A549 (cell line): ENCODE measurements around the gene ANKRD17. TPM values are rescaled to one million over a fixed set of nuclear protein-coding genes. Genes with fewer than 3 reads are reported as not detected.

Experiments
- ATAC-seq, 2 experiments: fragments of 200-7000 bp in 1 of 2; fragments of >200 bp in 1 of 2; cut with Nextera tagmentation in 1 of 2; cut with Tn5 transposase in 1 of 2; 3 replicates each; pipeline versions ENCODE4 v1.8.0 to v1.9.1; 2018 to 2020; ENCODE audit warnings: mild to moderate bottlenecking in 1 of 2, moderate library complexity in 1 of 2
- CTCF ChIA-PET: fragments of 300-600 bp; sonication (Branson Sonifier 250); formaldehyde crosslinking; extraction: SDS; loops from one replicate; lab custom pipeline; 2021; ENCODE audit warnings: antibody characterized with exemption, inconsistent platforms; lab: Yijun Ruan, JAX
- POLR2A ChIA-PET: fragments of 350-600 bp; formaldehyde crosslinking; extraction: SDS; loops from one replicate; lab custom pipeline; 2021; ENCODE audit warnings: antibody characterized with exemption, inconsistent platforms; lab: Yijun Ruan, JAX
- DNase-seq, 2 experiments: peaks; one replicate each; pipeline versions ENCODE4 v3.0.0 to v3.0.0-alpha.2; 2011 to 2016; ENCODE audit warnings: low read depth in 1 of 2, low spot score in 1 of 2
- FAIRE-seq: peaks from 2 replicates; lab custom pipeline; 2011; peaks lifted over from hg19 to GRCh38; lab: Jason Lieb, UNC
- H3K27ac ChIP-seq, 2 experiments: fragments of >200 bp; sonication (Bioruptor Twin); formaldehyde crosslinking; 3 replicates each; pipeline ENCODE4 v1.5.1; 2016 to 2017
- H3K4me1 ChIP-seq: fragments of >200 bp; sonication (Bioruptor Twin); formaldehyde crosslinking; 3 replicates; pipeline ENCODE4 v1.6.1; 2016
- H3K4me2 ChIP-seq: fragments of >200 bp; sonication (Bioruptor Twin); formaldehyde crosslinking; 3 replicates; pipeline ENCODE4 v1.6.1; 2016
- H3K4me3 ChIP-seq: fragments of >200 bp; sonication (Bioruptor Twin); formaldehyde crosslinking; 3 replicates; pipeline ENCODE4 v1.5.1; 2016
- H3K9me3 ChIP-seq: fragments of >200 bp; sonication (Bioruptor Twin); formaldehyde crosslinking; 3 replicates; pipeline ENCODE4 v1.6.1; 2016
- CEBPB ChIP-seq, 2 experiments: fragments of >200 bp in 1 of 2; sonication (Bioruptor Twin) in 1 of 2; formaldehyde crosslinking in 1 of 2; IDR thresholded peaks; 2 replicates each; pipeline ENCODE4 v1.6.1; 2012 to 2016
- CHD2 ChIP-seq: fragments of 150-350 bp; IDR thresholded peaks from 2 replicates; pipeline ENCODE4 v1.6.1; 2014; ENCODE audit warnings: low read length; ENCODE audit not compliant: partially characterized antibody
- EHF ChIP-seq: fragments of 250-450 bp; sonication (Bioruptor Pico); IDR thresholded peaks from 2 replicates; pipeline ENCODE4 v1.5.0; 2020; ENCODE audit warnings: mild to moderate bottlenecking
- EP300 ChIP-seq, 2 experiments: fragments of >200 bp; sonication (Bioruptor Twin); formaldehyde crosslinking; IDR thresholded peaks; 2 replicates in 1 of 2; 3 replicates in 1 of 2; pipeline ENCODE4 v1.6.1; 2016 to 2017
- FOSL2 ChIP-seq, 2 experiments: fragments of 450-650 bp in 1 of 2; fragments of >200 bp in 1 of 2; sonication (Bioruptor Twin) in 1 of 2; formaldehyde crosslinking; IDR thresholded peaks; 2 replicates each; pipeline versions ENCODE4 v1.5.0 to v1.6.1; 2016 to 2020; ENCODE audit warnings: mild to moderate bottlenecking in 1 of 2, moderate library complexity in 1 of 2
- GATA3 ChIP-seq: IDR thresholded peaks from 2 replicates; pipeline ENCODE4 v1.6.1; 2012; ENCODE audit warnings: borderline replicate concordance
- HOXB13 ChIP-seq: fragments of 250-450 bp; sonication (Bioruptor Pico); IDR thresholded peaks from 2 replicates; pipeline ENCODE4 v1.5.0; 2020; ENCODE audit warnings: low read depth, mild to moderate bottlenecking, moderate library complexity
- JUNB ChIP-seq: fragments of >200 bp; sonication (Bioruptor Twin); formaldehyde crosslinking; IDR thresholded peaks from 2 replicates; pipeline ENCODE4 v1.6.1; 2016
- KDM1A ChIP-seq: fragments of 200-600 bp; sonication (generic); IDR thresholded peaks from 2 replicates; pipeline ENCODE4 v1.6.1; 2016; ENCODE audit warnings: low read depth, mild to moderate bottlenecking
- MAFK ChIP-seq: fragments of 450-650 bp; IDR thresholded peaks from 2 replicates; pipeline ENCODE4 v1.6.1; 2014; ENCODE audit not compliant: partially characterized antibody
- NFE2L2 ChIP-seq: fragments of 150-350 bp; conservative IDR thresholded peaks from 2 replicates; pipeline ENCODE4 v1.6.1; 2014; ENCODE audit warnings: low read length
- NPAS2 ChIP-seq: fragments of 250-450 bp; sonication (Bioruptor Pico); IDR thresholded peaks from 2 replicates; pipeline ENCODE4 v1.8.0; 2022; ENCODE audit warnings: mild to moderate bottlenecking, moderate library complexity, borderline replicate concordance
- NR3C1 ChIP-seq: fragments of >200 bp; sonication (Bioruptor Twin); formaldehyde crosslinking; IDR thresholded peaks from 3 replicates; pipeline ENCODE4 v1.6.1; 2017
- RAD21 ChIP-seq, 2 experiments: fragments of >200 bp in 1 of 2; sonication (Bioruptor Twin) in 1 of 2; formaldehyde crosslinking in 1 of 2; IDR thresholded peaks in 1 of 2; conservative IDR thresholded peaks in 1 of 2; 2 replicates in 1 of 2; 3 replicates in 1 of 2; pipeline ENCODE4 v1.6.1; 2012 to 2018; ENCODE audit warnings: inconsistent platforms in 1 of 2
- RARB ChIP-seq: fragments of 250-450 bp; sonication (Bioruptor Pico); IDR thresholded peaks from 2 replicates; pipeline ENCODE4 v1.8.0; 2021; ENCODE audit warnings: mild to moderate bottlenecking, moderate library complexity
- RNF2 ChIP-seq: fragments of 200-600 bp; sonication (generic); IDR thresholded peaks from 2 replicates; pipeline ENCODE4 v1.6.1; 2016; ENCODE audit warnings: low read depth, mild to moderate bottlenecking, antibody characterized with exemption, moderate library complexity, borderline replicate concordance
- SMC3 ChIP-seq: fragments of >200 bp; sonication (Bioruptor Twin); formaldehyde crosslinking; IDR thresholded peaks from 3 replicates; pipeline ENCODE4 v1.6.1; 2018; ENCODE audit warnings: inconsistent platforms
- SREBF2 ChIP-seq: fragments of 450-650 bp; IDR thresholded peaks from 2 replicates; pipeline ENCODE4 v1.6.1; 2014; ENCODE audit warnings: mild to moderate bottlenecking, moderate library complexity
- TFCP2L1 ChIP-seq: fragments of 250-450 bp; sonication (Bioruptor Pico); IDR thresholded peaks from 2 replicates; pipeline ENCODE4 v1.5.0; 2021; ENCODE audit warnings: mild to moderate bottlenecking
- TP53 ChIP-seq: fragments of 250-450 bp; sonication (Bioruptor Pico); IDR thresholded peaks from 2 replicates; pipeline ENCODE4 v1.5.0; 2021; ENCODE audit warnings: mild to moderate bottlenecking, moderate library complexity
- ZFP36 ChIP-seq: fragments of 450-650 bp; IDR thresholded peaks from 2 replicates; pipeline ENCODE4 v1.6.1; 2014; ENCODE audit warnings: borderline replicate concordance; ENCODE audit not compliant: partially characterized antibody
- WGBS: methylation state at CpG from one replicate; pipeline ENCODE4 v1.1.6; 2017; ENCODE audit errors: missing lambda C conversion rate; 5-methylcytosine and 5-hydroxymethylcytosine counted together
- polyA plus RNA-seq, 4 experiments: library from polyadenylated mRNA; depleted of rRNA in 3 of 4; stranded (reverse); fragments of >200 nt; fragmentation: RNase III in 1 of 4; extraction: RNeasy Plus Mini Kit Qiagen cat#74134 plus additional on column Dnase treatment in 1 of 4; gene quantifications; 2 replicates in 3 of 4; 3 replicates in 1 of 4; pipeline ENCODE4 v1.2.3, GENCODE V29; 2011 to 2017
- TF ChIP-seq, protein P1 (sequence below): fragments of 250-450 bp; sonication (Bioruptor Pico); IDR thresholded peaks from 2 replicates; pipeline ENCODE4 v1.5.0; 2020; ENCODE audit warnings: low read depth, mild to moderate bottlenecking, moderate library complexity
- TF ChIP-seq, protein P2 (sequence below): fragments of 450-650 bp; IDR thresholded peaks from 2 replicates; pipeline ENCODE4 v1.6.1; 2014; ENCODE audit warnings: antibody characterized with exemption
- TF ChIP-seq, protein P3 (sequence below): IDR thresholded peaks from 2 replicates; pipeline ENCODE4 v1.6.1; 2012
- TF ChIP-seq, protein P4 (sequence below): fragments of 250-450 bp; sonication (Bioruptor Pico); IDR thresholded peaks from 2 replicates; pipeline ENCODE4 v1.5.0; 2021; ENCODE audit warnings: mild to moderate bottlenecking, moderate library complexity, borderline replicate concordance
- TF ChIP-seq, protein P5 (sequence below): fragments of >200 bp; sonication (Bioruptor Twin); formaldehyde crosslinking; IDR thresholded peaks from 2 replicates; pipeline ENCODE4 v1.6.1; 2016

Gene ANKRD17
- polyA plus RNA-seq, 2 of the 4 experiments (the other 2 are of a cell fraction): 18.1 to 43.5 TPM

DNA sequence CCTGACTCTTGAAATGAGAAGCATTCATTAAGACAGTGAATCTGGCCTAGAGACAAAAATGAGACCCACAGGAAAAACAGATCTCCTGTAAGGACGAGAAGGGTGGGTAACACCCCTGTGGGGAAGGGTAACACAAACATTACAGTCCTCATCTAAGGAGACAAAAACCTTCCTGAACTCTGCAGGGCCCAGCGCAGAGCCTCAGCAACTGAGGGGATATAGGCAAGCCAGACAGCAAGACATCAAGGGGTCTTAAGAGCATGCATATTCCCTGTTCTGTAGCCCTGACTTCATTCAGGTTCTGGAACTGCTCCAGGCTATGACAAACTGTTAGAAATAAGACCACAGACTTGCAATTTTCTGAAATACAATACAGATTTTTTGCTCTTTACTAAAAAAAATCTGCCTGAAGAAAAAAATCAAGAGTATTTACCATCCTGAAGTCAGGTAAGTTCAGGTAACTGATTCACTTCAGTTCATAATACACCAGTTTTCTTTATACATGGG, 204.6 kb downstream of the ANKRD17 start:
- 91% methylated on average over 2 of the region's 2 CpGs for WGBS
- TF ChIP-seq KDM1A: no peak
- TF ChIP-seq GATA3: no peak
- TF ChIP-seq HOXB13: no peak
- no peak for TF ChIP-seq ZFP36
- TF ChIP-seq RAD21 (conservative IDR thresholded peaks at IDR 0.05 in 1 of 2, IDR thresholded peaks at IDR 0.05 in 1 of 2): no peak
- no peak for TF ChIP-seq NPAS2 (CRISPR knock-in tag)
- TF ChIP-seq NR3C1: no peak
- TF ChIP-seq, protein P1, sequence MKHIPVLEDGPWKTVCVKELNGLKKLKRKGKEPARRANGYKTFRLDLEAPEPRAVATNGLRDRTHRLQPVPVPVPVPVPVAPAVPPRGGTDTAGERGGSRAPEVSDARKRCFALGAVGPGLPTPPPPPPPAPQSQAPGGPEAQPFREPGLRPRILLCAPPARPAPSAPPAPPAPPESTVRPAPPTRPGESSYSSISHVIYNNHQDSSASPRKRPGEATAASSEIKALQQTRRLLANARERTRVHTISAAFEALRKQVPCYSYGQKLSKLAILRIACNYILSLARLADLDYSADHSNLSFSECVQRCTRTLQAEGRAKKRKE (CRISPR knock-in tag): no peak
- TF ChIP-seq, protein P2, sequence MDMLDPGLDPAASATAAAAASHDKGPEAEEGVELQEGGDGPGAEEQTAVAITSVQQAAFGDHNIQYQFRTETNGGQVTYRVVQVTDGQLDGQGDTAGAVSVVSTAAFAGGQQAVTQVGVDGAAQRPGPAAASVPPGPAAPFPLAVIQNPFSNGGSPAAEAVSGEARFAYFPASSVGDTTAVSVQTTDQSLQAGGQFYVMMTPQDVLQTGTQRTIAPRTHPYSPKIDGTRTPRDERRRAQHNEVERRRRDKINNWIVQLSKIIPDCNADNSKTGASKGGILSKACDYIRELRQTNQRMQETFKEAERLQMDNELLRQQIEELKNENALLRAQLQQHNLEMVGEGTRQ: no peak
- TF ChIP-seq MAFK: no peak
- TF ChIP-seq TFCP2L1 (CRISPR knock-in tag): no peak
- no peak for TF ChIP-seq SREBF2
- no peak for TF ChIP-seq EHF (CRISPR knock-in tag)
- TF ChIP-seq NFE2L2: no peak
- no peak for TF ChIP-seq JUNB
- no peak for TF ChIP-seq CEBPB (IDR thresholded peaks at IDR 0.05)
- TF ChIP-seq FOSL2 (IDR thresholded peaks at IDR 0.05): no peak
- TF ChIP-seq FOSL2 (CRISPR knock-in tag; IDR thresholded peaks at IDR 0.05): no peak
- no peak for TF ChIP-seq SMC3
- TF ChIP-seq, protein P3, sequence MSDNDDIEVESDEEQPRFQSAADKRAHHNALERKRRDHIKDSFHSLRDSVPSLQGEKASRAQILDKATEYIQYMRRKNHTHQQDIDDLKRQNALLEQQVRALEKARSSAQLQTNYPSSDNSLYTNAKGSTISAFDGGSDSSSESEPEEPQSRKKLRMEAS: no peak
- no peak for TF ChIP-seq EP300 (IDR thresholded peaks at IDR 0.05)
- POLR2A ChIA-PET: no interaction called here
- Histone ChIP-seq H3K4me2 (no peak overlapping the region), H3K27ac (no peak overlapping the region), H3K9me3 (no peaks in the 10 kb centered on the region), H3K4me3 (no peak overlapping the region), H3K4me1 (no peaks in the 10 kb centered on the region)
- DNase-seq (no peak), ATAC-seq (no peak), FAIRE-seq (no peak)
- CTCF ChIA-PET: no interaction called here

DNA sequence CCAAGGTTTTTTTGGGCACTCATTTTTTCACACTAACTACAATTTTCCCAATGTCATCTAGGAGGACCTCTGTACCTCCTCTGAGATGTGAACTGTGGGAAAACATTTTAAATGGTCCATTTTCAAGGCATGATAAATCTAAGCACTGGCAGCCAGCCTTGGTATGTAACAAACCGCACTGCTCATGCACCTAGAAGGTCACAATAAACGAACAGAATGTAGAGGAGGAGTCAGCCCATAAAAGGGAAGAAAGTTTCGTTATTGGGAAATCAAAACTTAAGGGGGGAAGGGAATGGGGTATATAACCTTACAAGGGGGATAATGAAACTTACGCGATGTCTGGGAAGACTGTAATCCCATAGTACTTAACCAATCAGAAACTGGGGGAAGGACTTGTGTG, 205.5 kb downstream of the ANKRD17 start:
- 78% methylated on average over 5 of the region's 5 CpGs for WGBS
- ATAC-seq: no peak
- TF ChIP-seq SREBF2 (no peak), CHD2 (no peak), JUNB (no peak), TFCP2L1 (CRISPR knock-in tag) (no peak), EP300 (IDR thresholded peaks at IDR 0.05) (no peak), KDM1A (no peak), TP53 (CRISPR knock-in tag) (no peak), ZFP36 (no peak), RARB (CRISPR knock-in tag) (no peak), GATA3 (no peak), RNF2 (no peak)
- TF ChIP-seq, protein P2: no peak
- TF ChIP-seq, protein P4, sequence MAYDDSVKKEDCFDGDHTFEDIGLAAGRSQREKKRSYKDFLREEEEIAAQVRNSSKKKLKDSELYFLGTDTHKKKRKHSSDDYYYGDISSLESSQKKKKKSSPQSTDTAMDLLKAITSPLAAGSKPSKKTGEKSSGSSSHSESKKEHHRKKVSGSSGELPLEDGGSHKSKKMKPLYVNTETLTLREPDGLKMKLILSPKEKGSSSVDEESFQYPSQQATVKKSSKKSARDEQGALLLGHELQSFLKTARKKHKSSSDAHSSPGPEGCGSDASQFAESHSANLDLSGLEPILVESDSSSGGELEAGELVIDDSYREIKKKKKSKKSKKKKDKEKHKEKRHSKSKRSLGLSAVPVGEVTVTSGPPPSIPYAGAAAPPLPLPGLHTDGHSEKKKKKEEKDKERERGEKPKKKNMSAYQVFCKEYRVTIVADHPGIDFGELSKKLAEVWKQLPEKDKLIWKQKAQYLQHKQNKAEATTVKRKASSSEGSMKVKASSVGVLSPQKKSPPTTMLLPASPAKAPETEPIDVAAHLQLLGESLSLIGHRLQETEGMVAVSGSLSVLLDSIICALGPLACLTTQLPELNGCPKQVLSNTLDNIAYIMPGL (CRISPR knock-in tag): no peak
- TF ChIP-seq, protein P5, sequence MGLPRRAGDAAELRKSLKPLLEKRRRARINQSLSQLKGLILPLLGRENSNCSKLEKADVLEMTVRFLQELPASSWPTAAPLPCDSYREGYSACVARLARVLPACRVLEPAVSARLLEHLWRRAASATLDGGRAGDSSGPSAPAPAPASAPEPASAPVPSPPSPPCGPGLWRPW: no peak
- TF ChIP-seq, all 56 proteins: peak for 0
- no peak for FAIRE-seq
- H3K9me3 ChIP-seq: no peaks in the 10 kb centered on the region
- CTCF ChIA-PET: no interaction called here
- no peaks in the 10 kb centered on the region for H3K4me1 ChIP-seq
- H3K4me3 ChIP-seq: no peak overlapping the region
- no peak overlapping the region for H3K27ac ChIP-seq
- POLR2A ChIA-PET: no interaction called here
- no peak overlapping the region for H3K4me2 ChIP-seq
- DNase-seq: no peak
